CD1c-positive myeloid dendritic cell (primary cell): ENCODE results near the gene NOS1AP.

Experiments used
- DNase-seq: peaks from one replicate; pipeline ENCODE4 v3.0.0-alpha.2; 2016; ENCODE audit errors: extremely low spot score

NOS1AP gene

DNA sequence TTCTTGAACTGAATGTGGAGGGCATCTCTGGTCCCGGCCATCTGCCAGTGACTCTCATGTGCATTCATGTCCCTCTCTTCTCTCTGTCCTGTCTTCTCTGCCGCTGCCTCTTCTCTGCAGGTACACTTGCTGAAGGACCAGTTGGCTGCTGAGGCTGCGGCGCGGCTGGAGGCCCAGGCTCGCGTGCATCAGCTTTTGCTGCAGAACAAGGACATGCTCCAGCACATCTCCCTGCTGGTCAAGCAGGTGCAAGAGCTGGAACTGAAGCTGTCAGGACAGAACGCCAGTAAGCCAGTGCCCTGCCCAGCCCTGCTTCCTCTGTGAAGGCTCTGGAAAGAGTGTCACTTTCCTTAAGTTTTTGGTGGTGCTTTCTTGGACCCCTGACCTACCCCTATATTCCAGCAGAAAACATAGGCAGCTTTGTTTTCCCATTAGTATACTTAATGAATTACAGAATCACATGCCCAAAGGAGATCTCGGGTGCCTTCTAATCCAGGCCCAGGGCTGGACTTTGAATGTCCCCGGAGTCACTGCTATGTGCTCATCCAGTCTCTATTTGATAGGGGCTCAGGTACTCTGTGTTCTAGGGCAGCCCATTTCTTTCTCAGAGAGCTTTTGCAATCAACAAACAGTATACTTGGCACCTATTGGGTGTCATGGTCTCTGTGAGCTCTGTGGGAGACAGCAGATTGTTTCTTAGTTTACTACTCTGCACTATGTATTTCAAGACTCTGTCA is 296.0 kb downstream of the NOS1AP start:
- no peak for DNase-seq

DNA sequence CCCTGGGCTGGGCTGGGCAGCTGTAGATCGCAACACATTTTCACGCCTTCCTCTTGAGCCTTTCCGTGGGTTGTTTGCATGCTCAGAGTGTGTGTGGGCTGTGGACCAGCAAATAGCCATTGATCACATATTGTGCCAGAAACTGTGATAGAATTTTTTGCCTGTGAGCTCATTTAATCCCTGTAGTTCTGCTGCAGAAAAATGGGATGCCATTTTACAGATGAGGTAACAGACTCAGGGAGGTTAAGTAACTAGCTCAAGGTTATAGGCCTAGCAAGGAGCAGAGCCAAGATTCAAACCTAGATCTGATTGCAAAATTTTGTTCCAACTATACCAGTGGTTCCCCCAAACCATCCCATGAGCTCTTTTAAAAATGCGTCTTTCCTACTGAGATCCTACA is 296.7 kb downstream of the NOS1AP start:
- DNase-seq: no peak

DNA sequence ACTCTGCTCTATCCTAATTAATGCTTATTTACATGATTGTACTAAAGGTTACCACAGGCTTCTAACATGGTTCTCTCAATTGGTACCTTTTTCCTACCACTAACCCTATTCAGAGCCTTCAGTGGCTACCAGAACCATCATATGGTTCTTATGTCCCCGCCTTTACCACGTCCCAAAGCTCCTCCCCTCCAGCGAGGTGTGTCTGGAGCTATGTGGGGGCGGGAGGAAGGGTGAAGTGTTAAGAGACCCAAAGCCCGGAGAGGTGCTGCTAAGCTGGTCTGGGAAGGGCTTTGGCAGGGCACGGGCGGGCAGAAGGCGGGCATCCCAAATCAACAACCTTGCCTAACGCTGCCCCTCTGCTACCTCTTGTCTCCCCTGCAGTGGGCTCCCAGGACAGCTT is 297.2 kb downstream of the NOS1AP start:
- no peak for DNase-seq

DNA sequence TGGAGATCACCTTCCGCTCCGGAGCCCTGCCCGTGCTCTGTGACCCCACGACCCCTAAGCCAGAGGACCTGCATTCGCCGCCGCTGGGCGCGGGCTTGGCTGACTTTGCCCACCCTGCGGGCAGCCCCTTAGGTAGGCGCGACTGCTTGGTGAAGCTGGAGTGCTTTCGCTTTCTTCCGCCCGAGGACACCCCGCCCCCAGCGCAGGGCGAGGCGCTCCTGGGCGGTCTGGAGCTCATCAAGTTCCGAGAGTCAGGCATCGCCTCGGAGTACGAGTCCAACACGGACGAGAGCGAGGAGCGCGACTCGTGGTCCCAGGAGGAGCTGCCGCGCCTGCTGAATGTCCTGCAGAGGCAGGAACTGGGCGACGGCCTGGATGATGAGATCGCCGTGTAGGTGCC is 297.6 kb downstream of the NOS1AP start:
- DNase-seq: no peak

DNA sequence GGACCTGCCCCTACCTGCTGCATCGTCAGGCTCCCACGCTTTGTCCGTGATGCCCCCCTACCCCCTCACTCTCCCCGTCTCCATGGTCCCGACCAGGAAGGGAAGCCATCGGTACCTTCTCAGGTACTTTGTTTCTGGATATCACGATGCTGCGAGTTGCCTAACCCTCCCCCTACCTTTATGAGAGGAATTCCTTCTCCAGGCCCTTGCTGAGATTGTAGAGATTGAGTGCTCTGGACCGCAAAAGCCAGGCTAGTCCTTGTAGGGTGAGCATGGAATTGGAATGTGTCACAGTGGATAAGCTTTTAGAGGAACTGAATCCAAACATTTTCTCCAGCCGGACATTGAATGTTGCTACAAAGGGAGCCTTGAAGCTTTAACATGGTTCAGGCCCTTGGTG is 298.3 kb downstream of the NOS1AP start:
- DNase-seq: no peak

DNA sequence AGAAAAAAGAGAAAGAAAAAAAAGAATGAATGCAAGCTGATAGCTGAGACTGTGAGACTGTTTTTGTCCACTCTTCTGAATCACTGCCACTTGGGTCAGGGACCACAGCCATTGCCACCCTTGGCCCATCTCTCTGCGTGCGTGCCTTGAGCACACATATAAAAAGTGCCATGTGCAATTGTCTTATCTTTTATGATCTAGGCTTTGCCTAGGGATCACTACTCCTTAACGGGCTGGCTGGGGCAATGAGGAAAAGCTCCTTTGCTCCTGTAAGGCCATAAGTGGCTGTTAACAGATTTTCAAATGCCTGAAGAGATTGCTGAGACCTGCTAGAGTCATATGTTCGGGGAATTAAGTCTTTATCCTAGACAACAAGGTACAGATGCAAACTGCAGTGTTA is 299.0 kb downstream of the NOS1AP start:
- DNase-seq: no peak

DNA sequence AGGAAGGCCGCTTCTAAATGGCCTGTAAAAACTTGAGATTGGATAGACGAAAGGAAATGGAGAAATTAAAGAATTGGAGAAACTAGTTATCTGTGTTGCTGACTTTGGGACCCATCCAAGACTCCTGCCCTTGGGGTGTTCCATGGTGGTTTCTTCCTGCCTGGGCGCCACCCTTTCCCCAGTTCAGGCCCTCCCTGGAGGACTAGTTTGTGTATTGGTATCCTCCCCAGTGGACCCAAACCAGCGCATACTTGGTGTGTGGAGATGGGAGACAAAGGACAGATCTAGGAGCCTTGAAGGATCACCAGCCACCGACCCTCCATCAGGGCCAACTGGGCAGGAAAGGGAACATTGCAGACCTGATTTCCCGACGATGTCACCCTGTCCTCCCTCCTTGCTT is 300.1 kb downstream of the NOS1AP start:
- DNase-seq: no peak

DNA sequence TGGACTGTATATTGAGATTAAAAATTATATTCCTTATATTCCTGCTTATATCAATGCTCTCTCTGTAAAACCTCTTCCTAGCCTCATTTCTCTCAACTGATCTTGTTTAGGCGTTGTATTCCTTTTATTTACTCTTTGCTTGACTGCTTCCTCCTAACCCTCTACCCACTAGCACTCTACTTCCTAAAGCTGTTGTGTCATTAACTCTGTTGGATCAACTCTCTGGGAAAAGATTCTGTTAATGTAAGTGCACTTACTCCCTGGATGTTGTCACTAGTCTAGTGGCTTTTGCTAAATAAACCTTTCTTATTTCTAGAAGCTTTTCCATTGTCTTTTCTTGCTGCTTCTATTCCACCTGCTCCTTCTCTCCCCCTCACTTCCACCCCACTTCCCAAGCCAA is 300.7 kb downstream of the NOS1AP start:
- DNase-seq: no peak

DNA sequence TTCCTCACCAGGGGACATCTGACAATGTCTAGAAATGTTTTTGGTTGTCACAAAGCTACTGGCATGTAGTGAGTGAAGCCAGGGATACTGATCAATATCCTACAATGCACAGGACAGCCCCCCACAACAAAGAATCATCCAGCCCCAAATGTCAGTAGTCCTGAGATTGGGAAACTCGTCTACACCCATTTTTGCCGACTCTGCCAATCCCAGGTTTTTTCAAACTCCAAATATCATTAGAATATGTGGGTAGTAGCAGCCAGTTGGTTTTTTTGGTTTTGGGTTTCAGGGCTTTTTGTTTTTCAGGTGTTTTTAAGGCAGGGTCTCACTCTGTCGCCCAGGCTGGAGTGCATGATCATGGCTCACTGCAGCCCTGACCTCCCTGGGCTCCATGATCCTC is 301.2 kb downstream of the NOS1AP start:
- no peak for DNase-seq

DNA sequence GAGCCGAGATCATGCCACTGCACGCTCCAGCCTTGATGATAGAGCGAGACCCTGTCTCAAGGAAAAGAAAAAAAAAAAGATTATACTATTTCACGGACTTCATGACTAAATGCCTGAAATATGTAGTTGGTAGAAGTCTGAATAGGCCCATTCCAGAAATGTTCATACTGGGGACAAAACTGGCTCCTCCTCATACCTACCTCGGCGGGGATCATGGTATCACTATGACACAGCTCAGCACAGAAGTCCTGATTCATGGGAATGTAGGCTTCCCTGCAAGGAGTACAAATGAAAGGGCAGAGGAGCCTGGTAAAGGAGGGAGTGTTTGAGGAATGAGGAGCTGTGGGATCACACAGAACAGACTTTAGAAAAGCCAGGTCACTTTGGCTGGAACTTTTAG is 302.1 kb downstream of the NOS1AP start:
- no peak for DNase-seq

DNA sequence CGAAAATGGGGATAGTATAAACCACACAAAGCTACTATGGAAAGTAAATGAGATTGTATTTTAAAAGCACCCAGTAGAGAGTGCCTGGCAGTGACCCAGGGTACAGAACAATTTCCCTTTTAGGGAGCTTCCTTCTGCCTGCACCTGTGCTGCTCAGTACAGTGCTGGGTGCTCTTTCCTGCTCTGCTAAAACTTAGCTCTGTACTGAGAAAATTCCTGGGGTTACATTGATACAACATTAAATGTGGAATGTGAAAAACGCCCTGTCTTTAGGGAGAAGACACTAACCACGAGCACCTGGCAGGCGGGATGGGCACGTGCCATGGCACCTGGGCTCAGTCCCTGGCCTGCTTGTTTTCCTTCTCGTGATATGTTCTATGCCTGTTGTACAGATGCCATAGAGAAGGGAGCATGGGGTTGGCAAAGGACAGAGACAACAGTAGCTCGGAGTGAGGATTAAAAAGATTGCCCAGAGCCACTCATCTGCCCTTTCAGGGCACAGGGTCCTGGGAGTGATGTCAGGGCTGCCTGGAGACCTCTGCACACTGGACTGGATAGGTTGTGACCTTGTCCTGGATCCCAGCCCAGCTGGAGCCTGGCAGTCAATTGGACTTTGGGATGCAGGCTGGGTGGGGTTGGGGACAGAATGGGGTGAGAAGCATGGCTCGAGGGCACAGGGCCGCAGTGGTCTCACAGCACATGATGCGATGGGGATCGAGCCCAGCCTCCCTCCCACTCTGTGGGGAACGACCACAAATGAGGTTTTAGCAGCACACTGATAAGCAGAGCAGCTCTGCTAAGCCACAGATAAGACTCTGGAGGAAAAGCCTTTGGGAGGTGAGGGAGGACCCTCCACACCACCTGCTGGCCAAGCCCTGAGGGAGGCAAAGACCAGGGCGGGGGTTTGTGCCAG is 302.9 kb downstream of the NOS1AP start:
- no peak for DNase-seq

DNA sequence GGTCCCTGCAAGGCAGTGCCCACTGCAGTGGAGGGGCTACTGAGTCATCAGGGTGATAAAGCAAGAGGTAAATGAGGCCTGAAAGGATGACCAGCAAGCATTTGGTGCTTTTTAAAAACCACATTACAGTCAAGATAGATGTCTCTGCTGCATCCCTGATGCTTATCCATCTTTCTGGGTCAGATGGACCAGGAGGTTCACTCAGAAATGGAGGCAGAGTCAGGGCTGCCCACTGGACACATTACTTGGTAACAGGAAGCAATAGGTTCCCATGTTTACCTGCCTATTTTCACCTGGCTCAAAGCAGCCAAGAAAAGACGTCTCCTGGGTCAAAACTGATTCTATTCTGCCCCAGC is 303.6 kb downstream of the NOS1AP start:
- DNase-seq: no peak

DNA sequence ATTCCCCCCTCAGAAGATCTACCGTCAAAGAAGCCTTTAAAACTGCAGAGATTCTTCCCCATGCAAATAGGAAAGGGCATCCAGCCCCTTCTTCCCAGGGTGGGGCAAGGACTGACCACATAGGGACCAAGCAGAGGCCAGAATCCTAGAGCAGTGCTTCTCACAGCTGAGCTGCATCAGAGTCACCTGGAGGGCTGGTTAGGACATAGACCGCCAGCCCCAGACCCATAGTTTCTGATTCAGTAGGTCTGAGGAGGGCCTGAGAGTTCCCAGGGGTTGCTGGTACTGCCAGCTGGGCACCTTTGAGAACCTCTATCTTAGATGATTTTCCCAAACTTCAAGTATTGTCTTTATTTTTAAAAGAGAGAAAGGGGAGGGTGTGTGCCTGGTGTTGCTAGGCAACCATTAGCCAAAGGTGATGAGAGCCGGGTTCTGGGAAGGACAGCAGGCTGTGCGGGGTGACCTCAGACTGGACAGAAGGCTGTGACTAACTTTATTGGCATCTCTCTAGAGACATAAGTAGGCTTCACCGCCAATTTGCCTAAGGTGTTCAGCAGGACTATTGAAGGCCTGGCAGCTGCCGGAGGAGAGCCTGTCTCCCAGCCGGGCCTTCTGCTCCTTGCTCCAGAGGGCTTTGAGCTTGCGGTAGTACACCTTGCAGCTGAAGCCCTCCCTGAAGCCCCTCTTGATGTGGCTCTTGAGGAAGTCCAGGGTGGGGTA is 304.2 kb downstream of the NOS1AP start:
- no peak for DNase-seq

DNA sequence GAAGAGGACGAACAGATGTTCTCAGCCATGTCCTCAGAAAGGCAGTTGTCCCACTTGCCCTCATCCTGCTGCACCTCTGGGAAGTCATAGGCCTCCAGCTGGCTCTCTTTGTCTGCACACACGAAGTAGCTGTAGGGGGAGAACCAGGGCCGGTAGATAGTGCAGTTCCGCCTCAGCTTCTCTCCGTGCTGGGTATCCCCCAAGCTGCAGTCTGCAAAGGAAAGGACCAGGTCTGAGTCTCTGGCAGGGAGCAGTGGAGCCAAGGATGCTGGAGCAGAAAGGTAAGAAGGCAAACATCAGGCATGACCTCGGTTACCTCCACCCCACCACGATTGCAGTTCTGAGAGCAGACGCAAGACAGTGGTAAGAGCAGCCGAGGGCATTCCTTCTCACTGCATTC is 304.9 kb downstream of the NOS1AP start:
- no peak for DNase-seq

DNA sequence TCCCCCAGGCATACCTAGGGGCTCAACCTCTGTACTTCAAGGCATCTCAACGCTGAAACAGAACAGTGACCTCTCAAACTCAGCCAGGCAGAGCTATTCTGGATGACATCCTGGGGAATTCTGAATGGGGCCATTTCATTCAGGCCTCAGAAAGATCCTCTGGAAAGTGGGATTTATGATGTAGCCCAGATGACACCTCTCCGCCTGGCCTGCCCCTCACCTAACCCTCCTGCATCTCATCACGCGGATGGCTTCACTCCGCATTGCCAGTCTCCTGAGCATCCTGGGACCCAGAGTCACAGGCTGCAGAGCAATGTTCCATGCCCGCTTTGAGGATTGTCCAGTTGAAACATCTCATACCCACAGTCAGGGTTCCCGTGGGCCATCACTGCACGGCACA is 306.0 kb downstream of the NOS1AP start:
- DNase-seq: no peak

DNA sequence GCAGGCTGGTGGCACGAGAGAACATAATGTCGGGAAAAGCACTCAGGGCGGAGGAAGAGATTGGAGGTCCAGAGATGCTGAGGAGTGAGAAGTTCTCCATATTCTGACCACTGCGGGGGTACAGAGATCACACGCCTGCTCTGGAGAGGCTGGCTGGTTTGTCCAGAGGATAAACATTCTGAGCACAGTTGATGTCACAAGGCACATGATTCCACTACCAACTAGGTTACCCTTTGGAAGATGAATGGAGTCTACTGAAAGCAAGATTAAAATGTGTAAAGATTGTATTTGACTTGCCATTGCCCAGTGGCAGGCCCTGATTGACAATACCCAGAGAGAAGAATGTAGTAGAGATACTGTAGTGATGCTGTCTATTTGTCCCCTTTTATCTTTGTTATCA is 307.2 kb downstream of the NOS1AP start, which contains the start of gene SPATA46:
TSS of gene SPATA46 (minus strand) at position 164 of the 400 bp plus-strand sequence. CDS start at position 100, 64 bp downstream.
- DNase-seq: no peak

DNA sequence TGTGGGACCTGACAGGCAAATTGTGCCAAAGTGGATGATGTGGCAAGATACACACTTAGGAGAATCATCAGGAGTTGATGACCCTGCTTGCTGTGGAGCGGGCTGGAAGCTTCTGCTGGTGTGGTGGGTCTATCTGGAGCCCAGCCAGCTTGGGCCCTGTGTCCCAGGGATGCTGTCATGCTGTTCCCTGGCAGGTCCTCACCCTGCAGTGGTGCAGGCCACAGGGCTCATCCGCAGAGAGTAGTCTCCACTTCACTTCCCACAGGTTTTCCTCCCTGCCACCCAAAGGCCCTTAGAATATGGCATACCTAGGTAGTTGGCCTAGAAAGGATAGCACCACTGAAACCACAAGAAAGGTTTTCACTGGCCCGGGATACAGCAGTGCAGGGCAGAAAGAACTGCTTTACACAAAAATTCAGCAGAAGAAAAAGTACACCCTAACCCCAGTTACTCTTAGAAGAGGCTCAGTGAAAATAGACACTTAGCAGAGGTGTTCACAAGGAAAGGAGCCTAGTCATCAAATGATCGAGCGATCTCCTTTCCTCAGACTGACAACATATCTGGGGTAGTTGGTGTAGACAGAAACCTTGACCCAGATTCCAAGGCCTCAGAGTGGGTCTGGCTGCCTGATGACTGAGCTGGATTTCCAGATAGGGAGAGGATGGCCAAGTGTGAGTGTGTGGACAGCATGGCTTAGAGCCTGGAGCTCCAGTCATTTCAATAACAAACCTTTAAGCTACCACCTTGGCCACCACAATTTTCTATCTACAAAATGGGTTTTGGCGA is 310.8 kb downstream of the NOS1AP start:
- DNase-seq: no peak

DNA sequence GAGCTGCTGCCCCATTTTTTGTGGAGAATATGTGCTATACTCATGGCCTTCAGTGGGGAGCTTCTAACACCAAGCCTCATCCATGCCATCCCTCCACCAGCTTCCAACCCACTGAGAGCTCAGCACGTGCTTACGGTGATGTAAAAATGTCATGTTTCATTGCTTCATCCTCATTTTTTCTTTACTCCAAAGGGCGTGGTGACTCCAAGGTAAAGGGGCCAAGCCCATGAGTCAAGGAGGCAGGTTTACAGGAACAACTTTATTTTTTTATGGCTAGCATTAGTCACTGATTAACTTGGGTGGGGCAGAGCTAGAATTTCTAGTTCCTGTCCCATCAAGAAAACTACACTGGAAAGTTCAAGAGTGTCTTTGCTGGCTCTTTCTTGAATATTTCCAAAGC is 311.9 kb downstream of the NOS1AP start, which contains the start of gene C1orf226:
TSS of gene C1orf226 (plus strand) at position 346 of the 400 bp plus-strand sequence. CDS start 174 bp downstream, outside the sequence.
- no peak for DNase-seq

DNA sequence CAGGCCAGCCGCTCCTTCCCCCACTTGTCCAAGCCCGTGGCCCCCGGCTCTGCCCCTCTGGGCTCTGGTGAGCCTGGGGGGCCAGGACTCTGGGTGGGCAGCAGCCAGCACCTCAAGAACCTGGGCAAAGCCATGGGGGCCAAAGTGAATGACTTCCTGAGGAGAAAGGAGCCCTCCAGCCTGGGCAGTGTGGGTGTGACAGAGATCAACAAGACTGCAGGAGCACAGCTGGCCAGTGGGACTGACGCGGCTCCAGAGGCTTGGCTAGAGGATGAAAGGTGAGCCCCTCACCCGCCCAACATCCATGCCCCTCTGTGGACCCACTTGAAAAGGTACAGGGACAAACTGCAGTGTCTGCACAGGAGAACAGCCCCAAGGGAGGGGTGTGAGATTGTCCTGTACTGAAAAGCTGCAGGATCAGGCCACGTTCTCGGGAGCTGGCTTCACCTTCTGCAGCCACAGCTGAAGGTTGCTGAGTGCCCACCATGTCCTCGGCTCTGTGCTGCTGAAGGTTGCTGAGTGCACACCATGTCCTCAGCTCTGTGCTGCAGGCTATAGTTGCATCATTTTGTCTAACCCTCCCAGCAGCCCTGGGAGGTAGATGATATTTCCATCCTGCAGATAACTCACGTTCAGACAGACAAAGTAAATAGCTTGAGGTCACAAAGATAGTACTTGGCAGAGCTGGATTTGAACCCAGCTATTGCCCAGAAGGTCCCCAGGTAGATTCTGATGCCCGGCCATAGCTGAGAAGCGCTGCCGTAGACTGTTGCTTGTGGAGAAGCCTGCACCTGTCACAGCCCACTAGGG is 312.7 kb downstream of the NOS1AP start:
- no peak for DNase-seq

DNA sequence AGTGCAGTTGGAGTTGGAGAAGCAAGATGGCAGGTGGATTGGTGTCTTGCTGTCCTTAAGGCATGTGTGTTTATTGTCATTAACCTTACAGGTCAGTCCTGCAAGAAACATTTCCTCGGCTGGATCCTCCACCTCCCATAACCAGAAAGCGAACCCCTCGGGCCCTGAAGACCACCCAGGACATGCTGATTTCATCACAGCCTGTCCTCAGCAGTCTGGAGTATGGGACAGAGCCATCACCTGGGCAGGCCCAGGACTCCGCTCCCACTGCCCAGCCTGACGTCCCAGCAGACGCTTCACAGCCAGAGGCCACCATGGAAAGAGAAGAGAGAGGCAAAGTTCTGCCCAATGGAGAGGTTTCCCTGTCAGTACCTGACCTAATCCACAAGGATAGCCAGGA is 313.6 kb downstream of the NOS1AP start:
- DNase-seq: no peak

DNA sequence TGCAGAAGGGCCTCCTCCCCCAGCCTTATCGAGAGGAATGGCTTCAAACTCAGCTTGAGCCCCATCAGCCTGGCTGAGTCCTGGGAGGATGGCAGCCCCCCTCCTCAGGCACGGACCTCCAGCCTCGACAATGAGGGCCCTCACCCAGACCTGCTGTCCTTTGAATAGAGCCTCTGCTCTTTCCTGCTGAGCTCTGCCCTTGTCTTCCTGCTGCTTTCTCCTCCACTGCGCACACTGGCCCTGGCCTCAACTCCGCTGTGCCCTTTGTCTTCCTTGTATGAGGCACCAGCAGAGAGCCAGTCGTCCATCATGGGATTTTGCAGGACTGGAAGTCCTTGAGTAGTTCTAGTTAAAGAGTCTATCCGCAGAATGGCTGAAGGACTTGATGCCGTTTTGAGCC is 314.0 kb downstream of the NOS1AP start:
- DNase-seq: no peak
